Right lung (tissue), 5 donors: ENCODE measurements around the gene PLRG1. TPM values are rescaled to one million over a fixed set of nuclear protein-coding genes. Genes with fewer than 3 reads are reported as not detected.

ENCODE experiments used
- DNase-seq, 2 donors: peaks; one replicate each; pipeline ENCODE4 v3.0.0-alpha.2; 2013
- polyA plus RNA-seq, 5 donors: library from polyadenylated mRNA; unstranded; fragments of 120-200 nt; gene quantifications; one replicate each; pipeline versions ENCODE4 v1.2.1 to v1.2.3, GENCODE V29; 2013; ENCODE audit warnings: inconsistent platforms in 1 of 5, low replicate concordance in 1 of 5; ENCODE audit not compliant: insufficient read length in 5 of 5, insufficient read depth in 1 of 5

Gene PLRG1
- polyA plus RNA-seq, 5 donors = 79.0 to 122 (median 112) TPM

GRCh38 chr4:154579927-154580326 lies 29.7 kb upstream of the PLRG1 start:
- DNase-seq = no peak

GRCh38 chr4:154578919-154579318 lies 28.7 kb upstream of the PLRG1 start:
- no peak for DNase-seq

GRCh38 chr4:154577324-154577723 lies 27.1 kb upstream of the PLRG1 start:
- no peak for DNase-seq

- DNase-seq = no peak
Observed at GRCh38 chr4:154574311-154574710, 24.1 kb upstream of the PLRG1 start.

GRCh38 chr4:154573190-154573870 lies 23.1 kb upstream of the PLRG1 start:
- no peak for DNase-seq

GRCh38 chr4:154569584-154569983 lies 19.4 kb upstream of the PLRG1 start:
- no peak for DNase-seq

GRCh38 chr4:154569028-154569427 lies 18.8 kb upstream of the PLRG1 start:
- DNase-seq = no peak

GRCh38 chr4:154566639-154567204 lies 16.5 kb upstream of the PLRG1 start:
- no peak for DNase-seq

- no peak for DNase-seq
Observed at GRCh38 chr4:154565704-154566103, 15.5 kb upstream of the PLRG1 start.

- no peak for DNase-seq
Observed at GRCh38 chr4:154564311-154564710, 14.1 kb upstream of the PLRG1 start.

GRCh38 chr4:154562697-154563254 lies 12.6 kb upstream of the PLRG1 start, which contains the start of gene FGB:
Gene FGB, plus strand, starts transcription at chr4:154563011. Its CDS starts 8 bp downstream, at chr4:154563019.
- no peak for DNase-seq

GRCh38 chr4:154560824-154561231 lies 10.6 kb upstream of the PLRG1 start:
- no peak for DNase-seq

- DNase-seq = no peak
Observed at GRCh38 chr4:154560419-154560801, 10.2 kb upstream of the PLRG1 start.

- peak; percentile 5 to 8 for DNase-seq
Observed at GRCh38 chr4:154559494-154560418, 9.6 kb upstream of the PLRG1 start.

- DNase-seq = no peak
Observed at GRCh38 chr4:154559141-154559493, 8.9 kb upstream of the PLRG1 start.

- DNase-seq = peak; percentile 64 to 65
Observed at GRCh38 chr4:154551872-154552686, 1.9 kb upstream of the PLRG1 start.

GRCh38 chr4:154545689-154546088 lies 4.5 kb downstream of the PLRG1 start:
- DNase-seq = no peak

- DNase-seq = no peak
Observed at GRCh38 chr4:154542271-154542879, 7.8 kb downstream of the PLRG1 start.

- no peak for DNase-seq
Observed at GRCh38 chr4:154534296-154534695, 15.9 kb downstream of the PLRG1 start.

GRCh38 chr4:154529728-154530519 lies 20.3 kb downstream of the PLRG1 start:
- DNase-seq = no peak
